Activated T-helper 2 cell treated with anti-CD3 and anti-CD28 coated beads, Interferon-gamma antibody, Interleukin-2, Interleukin-4, amounts not matched to agents 10 μg/mL and 5 μg/mL and 100 μg/mL, durations not matched to agents 14 hours and 24 hours and 36 hours (primary cell): Measurements from ENCODE around the gene DSG4. TPM values are rescaled to one million over a fixed set of nuclear protein-coding genes. Genes with fewer than 3 reads are reported as not detected.

Experiments used
- DNase-seq: peaks from one replicate; pipeline ENCODE4 v3.0.0; 2021; ENCODE audit warnings: low spot score
- H3K27ac Mint-ChIP-seq: one replicate; pipeline ENCODE4 v1.8.0; 2021; ENCODE audit warnings: mixed read lengths
- H3K27me3 Mint-ChIP-seq: one replicate; pipeline ENCODE4 v1.8.0; 2021; ENCODE audit warnings: low read depth, mixed read lengths
- H3K36me3 Mint-ChIP-seq: one replicate; pipeline ENCODE4 v1.8.0; 2021; ENCODE audit warnings: low read depth, mixed read lengths
- H3K4me1 Mint-ChIP-seq: one replicate; pipeline ENCODE4 v1.8.0; 2021; ENCODE audit warnings: low read depth, mixed read lengths
- H3K4me3 Mint-ChIP-seq: one replicate; pipeline ENCODE4 v1.8.0; 2021; ENCODE audit warnings: low read depth, mild to moderate bottlenecking, moderate library complexity, mixed read lengths
- H3K9me3 Mint-ChIP-seq: one replicate; pipeline ENCODE4 v1.8.0; 2021; ENCODE audit warnings: mixed read lengths
- intact Hi-C: fragments of 100-400 bp; cut with micrococcal nuclease; formaldehyde crosslinking; loops from one replicate; pipeline ENCODE4 v1.15.1; 2023
- total RNA-seq: library from RNA; stranded (reverse); gene quantifications from 2 replicates; pipeline ENCODE4 v1.2.3, GENCODE V29; 2022

DSG4 gene
- total RNA-seq, 1 donor from 2014 or later = not detected

DNA sequence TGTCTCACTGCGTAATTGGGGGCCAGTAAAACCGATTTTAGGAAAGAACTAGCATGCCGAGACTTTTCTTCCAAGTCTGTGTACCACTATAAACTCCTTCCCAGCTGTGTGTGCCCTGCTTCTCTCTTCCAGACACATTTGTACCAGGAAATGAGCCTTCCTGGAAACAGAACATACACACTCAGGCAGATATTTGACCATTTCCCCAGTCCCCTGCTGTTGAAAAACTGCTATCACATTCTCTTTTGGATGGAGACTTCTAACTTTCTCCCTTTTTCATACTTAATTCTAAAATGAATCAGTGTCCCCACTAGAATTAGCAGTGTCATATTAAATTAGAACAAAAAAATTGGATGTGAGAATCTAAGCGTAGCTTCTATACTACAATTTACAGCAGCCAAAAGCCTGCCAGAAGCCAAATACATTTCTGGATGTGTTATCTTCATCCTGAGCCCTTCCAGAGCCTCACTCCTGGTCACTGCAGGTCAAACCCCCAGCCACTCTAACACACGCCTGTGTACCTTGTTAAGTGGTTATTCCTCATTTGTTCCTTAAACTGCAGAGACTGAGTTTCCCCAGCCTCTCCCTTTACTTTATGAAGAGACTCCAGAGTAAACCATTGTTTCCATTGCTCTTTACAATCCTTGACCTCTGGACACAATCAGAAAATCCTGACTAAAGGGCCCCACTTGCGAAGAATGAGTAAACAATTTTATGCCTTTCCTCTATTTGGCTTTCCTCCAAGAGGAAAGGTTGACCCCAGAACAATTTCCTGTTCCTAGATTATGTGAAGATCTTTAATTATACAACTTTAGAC lies 20.4 kb downstream of the DSG4 start:
- Mint-ChIP-seq H3K9me3 (no peaks in the 10 kb centered on the region), H3K4me1 (no peaks in the 10 kb centered on the region), H3K36me3 (no peaks in the 10 kb centered on the region), H3K27ac (no peak overlapping the region), H3K4me3 (no peak overlapping the region), H3K27me3 (no peaks in the 10 kb centered on the region)
- DNase-seq = no peak
- intact Hi-C loops = no loop called here

DNA sequence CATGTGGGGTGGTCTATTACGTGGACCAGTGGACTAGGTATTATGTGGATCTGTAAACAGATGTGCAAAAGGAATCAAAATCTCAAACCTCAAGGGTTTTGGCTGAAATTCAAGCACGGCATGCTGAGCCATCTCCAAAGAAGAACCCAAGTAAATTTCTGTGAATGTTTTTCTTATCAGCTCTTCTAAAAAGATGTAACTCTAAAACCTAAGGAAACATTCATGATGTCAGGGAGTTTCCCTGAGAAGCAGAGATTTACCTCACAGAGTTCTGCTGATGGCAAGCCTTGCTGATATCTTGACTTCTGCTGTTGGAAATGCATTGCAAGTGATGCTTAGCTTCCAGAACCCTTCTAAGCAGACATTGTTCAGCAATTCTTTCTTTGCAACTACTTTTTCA lies 21.6 kb downstream of the DSG4 start:
- no peak for DNase-seq
- Mint-ChIP-seq H3K9me3 (no peaks in the 10 kb centered on the region), H3K4me3 (no peak overlapping the region), H3K36me3 (no peaks in the 10 kb centered on the region), H3K27ac (no peak overlapping the region), H3K27me3 (no peaks in the 10 kb centered on the region), H3K4me1 (no peaks in the 10 kb centered on the region)
- intact Hi-C loops = no loop called here

DNA sequence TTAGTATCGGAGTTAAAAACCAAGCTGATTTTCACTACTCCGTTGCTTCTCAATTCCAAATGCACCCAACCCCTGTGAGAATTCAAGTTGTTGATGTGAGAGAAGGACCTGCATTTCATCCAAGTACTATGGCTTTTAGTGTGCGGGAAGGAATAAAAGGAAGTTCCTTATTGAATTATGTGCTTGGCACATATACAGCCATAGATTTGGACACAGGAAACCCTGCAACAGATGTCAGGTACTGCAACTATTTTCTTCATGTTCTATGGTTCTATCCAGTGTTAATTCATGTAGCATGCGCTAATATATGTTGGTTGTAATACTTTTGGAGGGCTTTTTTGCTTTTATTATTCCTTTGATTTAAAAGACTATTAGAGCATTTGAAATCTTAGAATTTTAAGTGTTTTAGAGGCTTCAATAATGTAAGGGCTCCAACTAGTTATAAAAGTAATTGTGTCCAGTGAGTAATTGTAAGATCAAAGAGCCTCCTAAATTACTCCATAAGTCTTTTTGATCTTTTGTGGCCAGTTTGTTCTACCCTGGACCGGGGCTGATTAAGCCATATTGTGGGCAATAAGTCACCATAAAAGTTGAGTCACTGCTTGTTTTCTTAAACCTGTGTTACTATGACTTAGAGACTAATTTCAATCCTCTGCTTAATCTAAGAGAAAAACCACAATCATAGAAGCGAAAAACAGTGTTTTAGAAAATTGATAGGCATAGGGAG lies 22.9 kb downstream of the DSG4 start:
- intact Hi-C loops = no loop called here
- Mint-ChIP-seq H3K27ac (no peak overlapping the region), H3K27me3 (no peaks in the 10 kb centered on the region)

DNA sequence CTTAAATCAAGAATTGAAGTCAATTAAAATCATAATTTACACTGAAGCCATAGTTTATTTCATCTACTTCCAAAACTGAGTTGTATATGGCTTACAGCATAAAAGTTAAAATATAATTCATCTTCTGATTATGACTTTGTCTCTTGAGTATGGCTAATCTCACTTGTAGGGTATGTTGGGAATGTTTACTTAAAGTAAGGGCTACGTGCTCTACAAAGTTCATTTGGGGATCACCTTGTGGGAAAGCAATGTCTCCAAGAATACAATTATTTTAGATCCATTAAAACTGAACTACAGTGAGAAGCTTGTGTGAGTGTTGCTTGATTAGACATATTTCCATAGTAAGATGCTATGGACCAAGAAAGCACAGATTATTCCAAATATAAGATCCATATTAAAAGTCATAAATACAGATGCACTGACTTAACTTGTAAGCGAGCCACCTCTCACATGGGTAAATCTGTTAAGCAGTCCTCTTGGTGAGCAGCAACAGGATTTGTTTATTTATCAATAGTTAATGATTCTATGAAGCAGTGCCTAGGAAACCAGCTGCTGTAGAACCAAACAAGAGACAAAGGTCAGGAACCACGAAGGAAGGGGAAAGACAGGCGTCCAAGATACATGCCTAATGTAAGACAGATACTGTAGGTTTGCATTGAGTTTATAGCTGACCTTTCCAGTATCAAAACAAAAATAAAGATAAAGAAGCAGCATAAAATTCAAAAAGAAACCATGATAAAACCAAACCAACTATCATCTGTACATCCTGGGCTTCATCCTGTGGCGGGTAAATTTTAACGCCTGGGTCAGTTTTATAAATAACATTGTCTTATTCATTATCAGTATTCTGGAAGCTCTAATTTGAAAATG lies 24.8 kb downstream of the DSG4 start:
- intact Hi-C loops = no loop called here
- Mint-ChIP-seq H3K4me1 (no peaks in the 10 kb centered on the region), H3K27ac (no peak overlapping the region), H3K9me3 (no peaks in the 10 kb centered on the region), H3K4me3 (no peak overlapping the region), H3K27me3 (no peaks in the 10 kb centered on the region), H3K36me3 (no peaks in the 10 kb centered on the region)
- no peak for DNase-seq

More for the DNA sequence above, 22.9 kb downstream of the DSG4 start:
- Mint-ChIP-seq H3K36me3 (no peaks in the 10 kb centered on the region), H3K9me3 (no peaks in the 10 kb centered on the region), H3K4me3 (no peak overlapping the region), H3K4me1 (no peaks in the 10 kb centered on the region)
- no peak for DNase-seq

DNA sequence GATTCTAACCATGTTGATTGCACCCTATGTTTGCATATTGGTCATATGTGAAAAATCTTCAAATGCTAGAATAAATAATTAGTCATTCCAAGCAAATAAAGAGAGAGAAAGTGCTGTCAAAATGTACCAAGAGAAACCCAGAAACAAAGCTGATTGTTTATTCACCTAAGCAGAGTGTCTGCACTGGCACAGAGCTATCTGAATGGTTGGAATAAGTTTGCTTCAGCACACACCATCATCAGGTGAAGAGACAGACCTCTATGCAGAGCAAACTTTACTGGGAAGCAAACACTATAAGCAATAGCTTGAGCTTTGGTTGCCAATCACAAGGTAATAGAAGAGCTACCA lies 25.4 kb downstream of the DSG4 start:
- no peaks in the 10 kb centered on the region for H3K27me3 Mint-ChIP-seq
- no peaks in the 10 kb centered on the region for H3K36me3 Mint-ChIP-seq
- H3K4me1 Mint-ChIP-seq = no peaks in the 10 kb centered on the region
- DNase-seq = no peak
- intact Hi-C loops = no loop called here
- H3K9me3 Mint-ChIP-seq = no peaks in the 10 kb centered on the region
- no peak overlapping the region for H3K27ac Mint-ChIP-seq
- no peak overlapping the region for H3K4me3 Mint-ChIP-seq

DNA sequence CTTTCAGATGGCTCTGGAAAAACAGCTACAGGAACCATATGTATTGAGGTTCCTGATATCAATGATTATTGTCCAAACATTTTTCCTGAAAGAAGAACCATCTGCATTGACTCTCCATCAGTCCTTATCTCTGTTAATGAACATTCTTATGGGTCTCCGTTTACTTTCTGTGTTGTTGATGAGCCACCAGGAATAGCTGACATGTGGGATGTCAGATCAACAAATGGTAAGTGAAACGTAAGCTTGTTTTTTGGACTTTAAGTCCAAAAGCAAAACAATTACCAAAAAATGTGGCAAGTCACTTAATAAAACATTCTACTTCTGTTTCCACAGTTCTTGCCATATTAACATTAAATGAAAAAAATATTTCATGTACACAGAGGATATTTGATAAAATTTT lies 26.8 kb downstream of the DSG4 start:
- no peaks in the 10 kb centered on the region for H3K36me3 Mint-ChIP-seq
- DNase-seq = no peak
- H3K9me3 Mint-ChIP-seq = no peaks in the 10 kb centered on the region
- H3K4me1 Mint-ChIP-seq = no peaks in the 10 kb centered on the region
- H3K27me3 Mint-ChIP-seq = no peaks in the 10 kb centered on the region
- intact Hi-C loops = no loop called here
- H3K27ac Mint-ChIP-seq = no peak overlapping the region
- no peak overlapping the region for H3K4me3 Mint-ChIP-seq

DNA sequence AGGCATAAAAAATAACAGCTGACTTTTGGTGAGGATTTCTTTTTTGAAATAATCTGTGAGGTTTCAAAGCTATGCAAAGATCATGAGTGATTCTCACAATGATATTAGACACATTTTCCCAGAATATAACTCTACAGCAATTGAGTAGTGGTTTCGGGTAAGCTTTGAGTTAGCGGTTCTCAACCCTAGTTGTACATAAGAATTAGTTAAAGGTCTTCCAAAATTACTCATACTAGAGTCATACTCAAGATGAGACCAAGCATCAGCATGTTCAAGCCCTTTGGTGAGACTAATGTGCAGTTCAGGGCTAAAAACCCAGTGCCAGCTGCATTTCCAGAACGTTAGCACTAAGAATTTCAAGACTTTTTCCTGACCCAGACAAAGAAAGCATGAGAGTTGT lies 31.1 kb downstream of the DSG4 start:
- intact Hi-C loops = no loop called here
- Mint-ChIP-seq H3K27me3 (no peaks in the 10 kb centered on the region), H3K4me3 (no peak overlapping the region)

DNA sequence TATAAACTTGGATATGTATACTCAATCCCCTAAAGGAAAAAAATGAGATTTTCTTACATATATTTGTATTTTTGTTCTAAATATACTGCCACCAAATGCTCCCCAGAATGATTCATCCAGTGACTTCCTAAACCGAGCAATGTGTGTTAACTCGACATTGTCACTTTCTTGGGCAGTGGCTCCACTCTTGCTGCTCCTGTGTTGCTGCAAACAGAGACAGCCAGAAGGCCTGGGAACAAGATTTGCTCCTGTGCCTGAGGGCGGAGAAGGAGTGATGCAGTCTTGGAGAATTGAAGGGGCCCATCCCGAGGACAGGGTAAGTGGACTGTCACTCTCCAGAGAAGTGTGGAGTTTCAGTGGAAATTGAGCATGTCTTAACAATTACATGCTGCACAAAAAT lies 32.7 kb downstream of the DSG4 start:
- H3K4me3 Mint-ChIP-seq = no peak overlapping the region
- no peaks in the 10 kb centered on the region for H3K4me1 Mint-ChIP-seq
- H3K27ac Mint-ChIP-seq = no peak overlapping the region
- no peaks in the 10 kb centered on the region for H3K27me3 Mint-ChIP-seq
- no peaks in the 10 kb centered on the region for H3K36me3 Mint-ChIP-seq
- DNase-seq = no peak
- H3K9me3 Mint-ChIP-seq = peaks cover 4% of the 10 kb centered on the region
- intact Hi-C loops = no loop called here

More for the DNA sequence above, 31.1 kb downstream of the DSG4 start:
- no peaks in the 10 kb centered on the region for H3K4me1 Mint-ChIP-seq
- no peaks in the 10 kb centered on the region for H3K9me3 Mint-ChIP-seq
- DNase-seq = no peak
- no peak overlapping the region for H3K27ac Mint-ChIP-seq
- H3K36me3 Mint-ChIP-seq = no peaks in the 10 kb centered on the region

DNA sequence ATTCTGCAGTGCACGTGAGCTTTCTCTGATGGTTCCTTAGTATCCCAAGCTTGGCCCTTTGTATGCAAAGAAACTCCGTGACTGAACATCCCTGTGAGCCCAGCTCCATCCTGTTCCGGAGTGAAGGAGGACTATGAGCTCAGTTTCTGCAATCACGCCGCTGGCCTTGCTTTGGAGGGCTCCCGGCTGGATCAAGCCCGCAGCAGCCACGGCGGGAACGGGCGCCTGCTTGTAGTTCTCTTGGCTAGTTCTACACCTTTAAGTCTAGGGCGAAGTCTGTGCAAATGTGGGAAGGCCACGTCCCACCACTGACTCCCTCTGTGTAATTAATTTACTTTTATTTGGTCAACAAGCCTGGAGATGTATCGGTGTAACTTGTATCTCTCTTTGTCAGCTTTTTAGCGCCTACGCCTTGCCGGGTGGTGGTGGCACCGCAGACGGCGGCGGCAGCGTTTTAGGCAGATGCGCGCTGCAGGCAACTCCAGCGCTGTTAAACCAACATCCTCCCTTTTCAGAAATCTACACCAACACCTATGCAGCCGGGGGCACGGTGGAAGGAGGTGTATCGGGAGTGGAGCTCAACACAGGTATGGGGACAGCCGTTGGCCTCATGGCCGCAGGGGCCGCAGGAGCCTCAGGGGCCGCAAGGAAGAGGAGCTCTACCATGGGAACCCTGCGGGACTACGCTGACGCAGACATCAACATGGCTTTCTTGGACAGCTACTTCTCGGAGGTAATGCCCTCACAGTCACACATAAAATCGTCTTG lies 34.3 kb downstream of the DSG4 start:
- Mint-ChIP-seq H3K4me3 (no peak overlapping the region), H3K9me3 (peaks cover 4% of the 10 kb centered on the region), H3K27ac (no peak overlapping the region), H3K4me1 (no peaks in the 10 kb centered on the region), H3K36me3 (no peaks in the 10 kb centered on the region), H3K27me3 (no peaks in the 10 kb centered on the region)
- intact Hi-C loops = no loop called here
- DNase-seq = no peak

DNA sequence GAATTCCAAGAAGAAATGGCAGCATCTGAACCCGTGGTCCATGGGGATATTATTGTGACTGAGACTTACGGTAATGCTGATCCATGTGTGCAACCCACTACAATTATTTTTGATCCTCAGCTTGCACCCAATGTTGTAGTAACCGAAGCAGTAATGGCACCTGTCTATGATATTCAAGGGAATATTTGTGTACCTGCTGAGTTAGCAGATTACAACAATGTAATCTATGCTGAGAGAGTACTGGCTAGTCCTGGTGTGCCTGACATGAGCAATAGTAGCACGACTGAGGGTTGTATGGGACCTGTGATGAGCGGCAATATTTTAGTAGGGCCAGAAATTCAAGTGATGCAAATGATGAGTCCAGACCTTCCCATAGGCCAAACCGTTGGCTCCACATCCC lies 36.6 kb downstream of the DSG4 start:
- no peaks in the 10 kb centered on the region for H3K27me3 Mint-ChIP-seq
- DNase-seq = no peak
- no peak overlapping the region for H3K27ac Mint-ChIP-seq
- H3K9me3 Mint-ChIP-seq = peaks cover 4% of the 10 kb centered on the region
- no peak overlapping the region for H3K4me3 Mint-ChIP-seq
- intact Hi-C loops = no loop called here
- no peaks in the 10 kb centered on the region for H3K4me1 Mint-ChIP-seq
- no peaks in the 10 kb centered on the region for H3K36me3 Mint-ChIP-seq

DNA sequence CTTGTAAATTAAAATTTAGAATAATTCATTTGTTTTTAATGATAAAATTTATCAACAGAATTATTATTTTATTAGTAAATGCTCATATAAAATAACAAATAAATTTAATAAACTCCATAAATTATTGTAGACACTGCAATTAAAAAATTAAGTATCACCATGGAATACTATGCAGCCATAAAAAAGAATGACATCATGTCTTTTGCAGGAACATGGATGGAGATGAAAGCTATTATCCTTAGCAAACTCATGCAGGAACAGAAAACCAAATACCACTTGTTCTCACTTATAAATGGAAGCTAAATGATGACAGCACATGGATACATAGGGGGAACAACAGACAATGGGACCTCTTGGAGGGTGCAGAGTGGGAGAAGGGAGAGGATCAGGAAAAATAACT lies 41.3 kb downstream of the DSG4 start:
- intact Hi-C loops = no loop called here
- Mint-ChIP-seq H3K9me3 (peaks cover 4% of the 10 kb centered on the region), H3K4me3 (no peak overlapping the region), H3K4me1 (no peaks in the 10 kb centered on the region), H3K27me3 (no peaks in the 10 kb centered on the region), H3K27ac (no peak overlapping the region), H3K36me3 (no peaks in the 10 kb centered on the region)
- no peak for DNase-seq

DNA sequence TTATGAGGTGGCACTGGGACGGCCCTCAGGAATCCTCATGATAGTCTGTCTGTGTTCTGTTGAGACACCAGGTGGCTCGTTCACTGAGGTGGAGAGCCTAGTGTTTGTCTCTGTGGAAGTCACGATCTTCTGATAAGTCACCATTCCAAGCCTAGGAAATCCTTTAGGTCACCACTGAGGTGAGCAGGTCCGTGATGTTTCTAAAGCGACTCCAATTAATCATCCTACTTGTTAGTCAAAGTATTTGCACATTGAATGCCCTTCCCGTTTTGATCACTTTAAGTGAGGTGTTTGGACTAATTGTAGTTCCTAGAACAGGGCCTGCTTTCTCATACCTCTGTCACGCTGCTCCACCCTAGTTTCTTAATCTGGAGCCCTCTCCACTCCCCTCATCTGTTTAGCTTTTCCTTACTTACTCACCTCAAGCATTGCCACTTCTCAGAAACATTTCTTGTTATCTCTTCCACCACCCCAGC lies 42.9 kb downstream of the DSG4 start:
- Mint-ChIP-seq H3K4me1 (no peaks in the 10 kb centered on the region), H3K27ac (no peak overlapping the region), H3K9me3 (no peaks in the 10 kb centered on the region), H3K36me3 (no peaks in the 10 kb centered on the region), H3K4me3 (no peak overlapping the region), H3K27me3 (no peaks in the 10 kb centered on the region)
- DNase-seq = no peak
- intact Hi-C loops = no loop called here
